HG02610 (cell line): ENCODE results near the gene METRN.

Experiments
- ATAC-seq: cut with Tn5 transposase; IDR thresholded peaks from one replicate; pipeline ENCODE4 v1.9.1; 2021; ENCODE audit warnings: mild to moderate bottlenecking, moderate library complexity; ENCODE audit not compliant: unreplicated experiment

METRN gene

DNA sequence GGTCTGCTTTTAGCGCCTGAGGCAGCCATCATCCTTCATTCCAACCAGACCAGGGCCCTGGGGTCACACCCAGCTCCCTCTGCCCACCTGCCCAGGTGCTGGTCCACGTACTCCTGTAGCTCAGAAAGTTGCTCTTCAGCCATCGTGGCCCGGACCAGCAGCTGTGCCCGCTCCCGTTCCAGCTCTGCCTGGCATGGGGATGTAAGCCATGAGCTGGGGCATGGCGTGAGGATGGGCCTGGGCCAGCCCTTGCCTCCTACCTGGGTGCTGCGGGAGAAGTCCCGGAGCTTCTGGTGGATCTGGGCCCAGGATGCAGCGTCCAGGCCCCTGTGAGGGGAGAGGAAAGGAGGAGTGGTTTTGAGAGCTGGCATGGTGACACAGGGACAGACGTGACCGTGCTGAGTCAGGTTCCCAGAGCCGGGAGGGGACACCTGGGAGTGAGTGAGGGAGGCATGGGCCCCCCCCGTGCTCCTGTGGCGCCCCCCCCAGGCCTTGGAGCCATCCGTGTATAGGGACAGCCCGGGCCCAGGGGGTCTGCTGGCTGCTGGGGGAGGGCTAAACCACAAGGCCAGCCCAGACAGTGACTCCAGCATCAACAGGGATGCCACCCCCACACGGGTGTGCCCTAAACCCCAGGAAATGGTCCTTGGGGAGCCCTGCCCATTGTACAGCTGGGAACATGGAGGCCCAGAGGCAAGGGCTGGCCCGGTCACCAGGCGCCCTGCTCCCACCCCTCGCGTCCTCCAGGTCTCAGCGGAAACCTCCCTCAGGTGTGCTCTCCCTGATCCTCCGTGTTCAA is 8.1 kb downstream of the METRN start:
- no peak for ATAC-seq

DNA sequence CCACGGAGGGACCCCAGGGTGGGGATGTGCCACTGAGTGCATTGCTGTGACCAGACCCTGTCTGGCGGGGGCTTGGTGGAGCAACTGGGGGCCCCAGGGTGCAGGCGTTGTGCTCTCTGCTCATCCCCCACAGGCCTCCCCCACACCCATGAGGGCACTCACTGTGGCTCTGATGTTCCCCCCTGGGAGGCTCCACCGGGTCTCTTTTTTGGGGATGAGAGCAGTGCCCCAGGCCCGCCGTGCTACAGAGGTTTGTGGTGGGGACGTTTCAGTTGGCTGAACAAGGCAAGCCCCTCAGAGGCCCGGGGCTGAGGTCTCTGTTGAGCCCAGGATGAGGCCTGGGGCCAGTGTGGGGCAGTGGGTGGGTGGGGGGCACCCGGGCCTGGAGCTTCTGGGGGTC is 8.8 kb downstream of the METRN start:
- no peak for ATAC-seq

GRCh38 chr16:724188-725040 is 9.5 kb downstream of the METRN start:
- ATAC-seq = no peak

DNA sequence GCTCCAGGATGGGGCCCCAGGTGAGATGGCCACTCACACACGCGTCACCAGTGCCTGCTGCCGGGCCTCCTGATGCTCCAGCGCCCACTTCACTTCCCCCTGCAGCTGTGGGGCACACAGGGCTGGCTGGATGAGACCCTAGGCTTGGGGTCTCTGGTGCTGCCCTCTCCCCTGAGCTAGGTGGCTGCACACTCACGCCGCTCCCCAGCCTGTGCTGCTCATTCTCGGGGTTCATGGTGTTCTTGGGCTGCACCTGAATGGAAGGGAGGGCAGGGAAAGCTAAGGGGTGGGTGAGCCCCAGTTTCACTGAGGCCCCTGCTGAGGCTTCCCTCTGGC is 10.1 kb downstream of the METRN start:
- ATAC-seq = no peak

GRCh38 chr16:725463-726187 is 10.7 kb downstream of the METRN start:
- ATAC-seq = no peak

DNA sequence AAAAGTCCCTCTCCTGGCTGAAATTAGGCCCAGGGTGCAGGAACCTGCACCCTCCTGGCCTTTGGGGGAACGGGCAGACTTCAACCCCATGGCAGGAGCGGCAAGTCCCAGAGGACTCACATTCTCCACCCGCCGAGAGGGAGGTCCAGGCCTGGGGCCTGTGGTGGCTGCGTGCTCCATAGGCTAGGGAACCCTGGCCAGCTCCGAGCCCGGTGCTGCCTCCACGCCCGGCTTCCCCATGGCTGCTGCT is 11.2 kb downstream of the METRN start:
- no peak for ATAC-seq

- no peak for ATAC-seq
These were observed 11.7 kb downstream of the METRN start, which contains the start of the genes CCDC78 and HAGHL for GRCh38 chr16:726438-727290. Gene CCDC78, minus strand, starts transcription at chr16:726443. Its CDS starts 76 bp downstream, at chr16:726367. Gene HAGHL, plus strand, starts transcription at chr16:727106. Its CDS starts 404 bp downstream, at chr16:727510.

- no peak for ATAC-seq
These were observed 12.5 kb downstream of the METRN start for GRCh38 chr16:727291-727977.

DNA sequence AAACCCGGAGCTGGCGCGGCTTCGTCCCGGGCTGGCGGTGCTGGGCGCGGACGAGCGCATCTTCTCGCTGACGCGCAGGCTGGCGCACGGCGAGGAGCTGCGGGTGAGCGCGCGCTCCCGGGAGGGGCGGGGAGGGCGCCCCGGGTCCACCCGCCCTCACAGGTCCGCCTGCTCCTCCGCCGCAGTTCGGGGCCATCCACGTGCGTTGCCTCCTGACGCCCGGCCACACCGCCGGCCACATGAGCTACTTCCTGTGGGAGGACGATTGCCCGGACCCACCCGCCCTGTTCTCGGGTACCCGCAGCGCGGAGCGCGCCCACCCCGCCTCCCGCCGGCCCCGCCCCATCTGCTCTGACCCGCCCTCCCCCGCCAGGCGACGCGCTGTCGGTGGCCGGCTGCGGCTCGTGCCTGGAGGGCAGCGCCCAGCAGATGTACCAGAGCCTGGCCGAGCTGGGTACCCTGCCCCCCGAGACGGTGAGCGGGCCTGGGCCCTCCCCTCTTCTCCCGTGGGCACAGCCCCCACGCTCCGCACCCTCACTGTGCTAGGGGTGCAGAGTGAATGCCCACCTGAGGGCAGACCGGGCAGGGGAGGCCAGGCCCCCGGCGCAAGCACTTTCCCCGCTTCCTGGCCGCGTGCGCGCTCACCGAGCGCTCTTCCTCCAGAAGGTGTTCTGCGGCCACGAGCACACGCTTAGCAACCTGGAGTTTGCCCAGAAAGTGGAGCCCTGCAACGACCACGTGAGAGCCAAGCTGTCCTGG is 13.4 kb downstream of the METRN start:
- ATAC-seq = no peak

DNA sequence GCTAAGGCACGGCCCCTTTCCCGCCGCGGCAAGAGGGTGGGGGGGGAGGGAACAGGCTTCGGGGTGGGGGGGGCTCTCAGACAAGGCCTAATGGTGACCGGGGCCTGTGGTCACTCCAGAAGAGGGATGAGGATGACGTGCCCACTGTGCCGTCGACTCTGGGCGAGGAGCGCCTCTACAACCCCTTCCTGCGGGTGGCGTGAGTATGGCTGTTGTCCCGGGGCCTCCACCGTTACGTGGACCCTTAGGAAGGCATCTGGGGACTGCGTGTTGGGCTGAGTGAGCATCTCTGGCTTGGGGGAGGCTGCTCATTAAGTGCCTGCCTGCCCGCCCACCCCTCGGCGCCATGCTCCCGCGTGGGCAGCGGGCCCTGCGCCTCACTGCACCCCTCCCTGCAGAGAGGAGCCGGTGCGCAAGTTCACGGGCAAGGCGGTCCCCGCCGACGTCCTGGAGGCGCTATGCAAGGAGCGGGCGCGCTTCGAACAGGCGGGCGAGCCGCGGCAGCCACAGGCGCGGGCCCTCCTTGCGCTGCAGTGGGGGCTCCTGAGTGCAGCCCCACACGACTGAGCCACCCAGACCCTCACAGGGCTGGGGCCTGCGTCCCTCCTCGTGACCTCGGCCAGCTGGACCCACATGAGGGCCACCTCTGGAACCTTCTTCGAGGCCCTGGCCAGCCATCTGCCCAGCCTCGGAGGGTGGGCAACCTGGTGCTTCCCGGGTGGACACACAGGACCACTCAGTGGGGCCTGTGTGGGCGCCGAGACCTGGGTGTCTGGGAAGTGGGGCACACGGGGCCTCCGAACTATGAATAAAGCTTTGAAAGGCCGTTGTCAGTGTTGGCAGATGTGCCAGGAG is 14.2 kb downstream of the METRN start:
- no peak for ATAC-seq

- no peak for ATAC-seq
These were observed 15.1 kb downstream of the METRN start for GRCh38 chr16:729768-730665.

GRCh38 chr16:730666-731509 is 16.0 kb downstream of the METRN start:
- ATAC-seq = no peak

- ATAC-seq = no peak
These were observed 17.4 kb downstream of the METRN start for GRCh38 chr16:732332-732731.

DNA sequence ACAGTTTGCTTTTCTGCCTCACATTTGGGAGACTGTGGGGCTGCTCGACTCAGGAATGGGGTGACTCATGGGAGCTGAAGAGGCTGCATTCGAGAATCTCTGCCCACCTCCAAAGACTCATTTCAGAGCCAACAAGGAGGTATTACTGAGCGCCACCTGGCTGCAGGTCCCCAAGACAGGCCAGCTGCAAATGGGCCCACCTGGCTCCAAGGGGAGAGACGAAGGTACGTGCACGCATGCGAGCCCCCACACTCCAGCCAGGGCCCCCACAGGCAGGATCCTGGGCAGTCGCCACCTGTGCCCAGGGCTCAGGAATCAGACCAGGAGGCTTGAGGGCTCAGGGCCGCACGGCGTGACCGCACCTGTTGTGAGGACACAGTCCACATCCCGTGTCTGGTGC is 18.0 kb downstream of the METRN start:
- no peak for ATAC-seq

DNA sequence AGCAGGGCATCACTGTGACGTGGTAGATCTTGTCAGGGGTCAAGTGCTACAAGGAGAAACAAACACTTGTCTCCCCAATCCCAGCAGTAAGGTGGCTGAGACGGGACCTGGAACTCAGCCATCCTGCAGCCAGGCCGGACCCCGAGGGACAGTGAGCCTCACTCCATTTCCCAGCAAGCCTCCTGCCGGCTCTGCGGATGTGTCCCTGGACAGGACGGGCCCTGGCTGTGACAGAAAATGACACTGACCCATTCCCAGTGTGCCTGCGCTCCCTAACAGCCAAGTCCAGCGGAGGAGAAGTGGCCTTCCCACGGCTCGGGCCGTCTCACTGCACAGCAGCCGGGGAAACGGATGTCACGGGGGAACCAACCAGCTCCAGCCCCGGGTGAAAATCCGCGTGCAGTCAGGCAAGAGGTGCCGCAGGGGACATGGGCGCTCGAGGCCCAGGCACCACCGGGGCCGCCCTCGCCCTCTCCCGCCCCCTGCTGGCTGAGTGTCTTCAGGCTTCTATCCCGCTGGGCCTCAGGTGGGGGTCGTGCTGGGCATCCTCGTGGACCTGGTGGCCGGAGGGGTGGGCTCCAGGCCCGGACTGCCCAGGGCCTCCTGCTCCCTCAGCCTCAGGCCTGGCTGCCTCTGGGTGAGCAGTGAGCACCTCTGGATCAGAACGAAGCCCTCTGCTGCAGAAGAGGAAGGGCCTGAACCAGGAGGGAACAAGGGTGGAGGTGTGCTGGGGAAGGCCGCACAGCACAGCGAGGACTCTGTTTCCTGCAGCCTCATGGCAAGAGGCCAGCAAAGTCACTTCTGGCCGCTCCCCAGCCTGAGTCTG is 18.7 kb downstream of the METRN start:
- no peak for ATAC-seq
